T-helper 2 cell treated with Interferon-gamma antibody and Interleukin-4, amounts not matched to agents 100 ng/mL and 5 ng/mL, for 36 hours (primary cell): Measurements from ENCODE around the gene PAN2. TPM values are rescaled to one million over a fixed set of nuclear protein-coding genes. Genes with fewer than 3 reads are reported as not detected.

Experiments
- intact Hi-C: fragments of 100-400 bp; cut with micrococcal nuclease; formaldehyde crosslinking; loops from one replicate; pipeline ENCODE4 v1.15.1; 2023
- total RNA-seq: library from RNA; stranded (reverse); gene quantifications from 2 replicates; pipeline ENCODE4 v1.2.3, GENCODE V29; 2022

PAN2 gene, protein sequence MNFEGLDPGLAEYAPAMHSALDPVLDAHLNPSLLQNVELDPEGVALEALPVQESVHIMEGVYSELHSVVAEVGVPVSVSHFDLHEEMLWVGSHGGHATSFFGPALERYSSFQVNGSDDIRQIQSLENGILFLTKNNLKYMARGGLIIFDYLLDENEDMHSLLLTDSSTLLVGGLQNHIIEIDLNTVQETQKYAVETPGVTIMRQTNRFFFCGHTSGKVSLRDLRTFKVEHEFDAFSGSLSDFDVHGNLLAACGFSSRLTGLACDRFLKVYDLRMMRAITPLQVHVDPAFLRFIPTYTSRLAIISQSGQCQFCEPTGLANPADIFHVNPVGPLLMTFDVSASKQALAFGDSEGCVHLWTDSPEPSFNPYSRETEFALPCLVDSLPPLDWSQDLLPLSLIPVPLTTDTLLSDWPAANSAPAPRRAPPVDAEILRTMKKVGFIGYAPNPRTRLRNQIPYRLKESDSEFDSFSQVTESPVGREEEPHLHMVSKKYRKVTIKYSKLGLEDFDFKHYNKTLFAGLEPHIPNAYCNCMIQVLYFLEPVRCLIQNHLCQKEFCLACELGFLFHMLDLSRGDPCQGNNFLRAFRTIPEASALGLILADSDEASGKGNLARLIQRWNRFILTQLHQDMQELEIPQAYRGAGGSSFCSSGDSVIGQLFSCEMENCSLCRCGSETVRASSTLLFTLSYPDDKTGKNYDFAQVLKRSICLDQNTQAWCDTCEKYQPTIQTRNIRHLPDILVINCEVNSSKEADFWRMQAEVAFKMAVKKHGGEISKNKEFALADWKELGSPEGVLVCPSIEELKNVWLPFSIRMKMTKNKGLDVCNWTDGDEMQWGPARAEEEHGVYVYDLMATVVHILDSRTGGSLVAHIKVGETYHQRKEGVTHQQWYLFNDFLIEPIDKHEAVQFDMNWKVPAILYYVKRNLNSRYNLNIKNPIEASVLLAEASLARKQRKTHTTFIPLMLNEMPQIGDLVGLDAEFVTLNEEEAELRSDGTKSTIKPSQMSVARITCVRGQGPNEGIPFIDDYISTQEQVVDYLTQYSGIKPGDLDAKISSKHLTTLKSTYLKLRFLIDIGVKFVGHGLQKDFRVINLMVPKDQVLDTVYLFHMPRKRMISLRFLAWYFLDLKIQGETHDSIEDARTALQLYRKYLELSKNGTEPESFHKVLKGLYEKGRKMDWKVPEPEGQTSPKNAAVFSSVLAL
- total RNA-seq, result 47.4 and 51.6 TPM in 2 replicates

- intact Hi-C loops, result loop anchor here (1.0 to 10.0 kb wide), 5 partner anchors 18 to 301 kb away; partner anchors contain the start of genes BAZ2A, CS, STAT2 and TIMELESS
Observed at GRCh38 chr12:56333679-56334489, at the start of gene PAN2. Gene PAN2 (minus strand): TSS chr12:56334000. CDS start chr12:56333094, 906 bp downstream.

DNA sequence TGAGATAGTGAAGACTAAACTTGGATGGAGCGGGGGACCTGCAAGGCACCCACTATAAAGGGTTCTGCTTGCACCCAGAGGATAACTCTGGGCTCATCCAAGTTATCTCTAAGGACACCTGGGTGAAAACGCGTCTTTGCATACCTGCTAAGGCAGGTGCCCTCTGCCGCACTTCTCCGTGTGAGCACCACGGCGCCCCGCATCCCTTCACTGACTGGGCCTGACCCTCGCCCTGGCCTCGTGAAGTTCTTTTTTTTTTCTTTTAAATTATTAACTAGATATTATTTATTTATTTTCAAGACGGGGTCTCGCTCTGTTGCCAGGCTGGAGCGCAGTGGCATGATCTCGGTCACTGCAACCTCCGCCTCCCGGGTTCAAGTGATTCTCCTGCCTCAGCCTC is 48.8 kb upstream of the PAN2 start:
- intact Hi-C loops, result no loop called here

DNA sequence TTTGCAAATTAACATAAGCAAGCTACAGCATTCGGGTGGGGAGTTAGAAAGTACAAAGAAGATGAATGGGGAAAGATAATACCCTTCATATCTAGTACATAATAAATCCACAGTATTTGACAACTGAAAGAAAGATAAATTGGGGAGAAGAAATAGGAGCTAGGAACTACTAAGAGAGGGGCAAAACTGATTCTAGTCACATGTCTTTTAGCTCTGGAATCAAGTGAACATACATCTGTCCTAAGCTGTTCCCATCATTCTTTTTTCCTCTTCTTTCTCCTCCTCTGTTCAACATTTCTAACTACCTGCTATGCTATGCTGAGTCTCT is 44.2 kb upstream of the PAN2 start:
- intact Hi-C loops, result no loop called here

DNA sequence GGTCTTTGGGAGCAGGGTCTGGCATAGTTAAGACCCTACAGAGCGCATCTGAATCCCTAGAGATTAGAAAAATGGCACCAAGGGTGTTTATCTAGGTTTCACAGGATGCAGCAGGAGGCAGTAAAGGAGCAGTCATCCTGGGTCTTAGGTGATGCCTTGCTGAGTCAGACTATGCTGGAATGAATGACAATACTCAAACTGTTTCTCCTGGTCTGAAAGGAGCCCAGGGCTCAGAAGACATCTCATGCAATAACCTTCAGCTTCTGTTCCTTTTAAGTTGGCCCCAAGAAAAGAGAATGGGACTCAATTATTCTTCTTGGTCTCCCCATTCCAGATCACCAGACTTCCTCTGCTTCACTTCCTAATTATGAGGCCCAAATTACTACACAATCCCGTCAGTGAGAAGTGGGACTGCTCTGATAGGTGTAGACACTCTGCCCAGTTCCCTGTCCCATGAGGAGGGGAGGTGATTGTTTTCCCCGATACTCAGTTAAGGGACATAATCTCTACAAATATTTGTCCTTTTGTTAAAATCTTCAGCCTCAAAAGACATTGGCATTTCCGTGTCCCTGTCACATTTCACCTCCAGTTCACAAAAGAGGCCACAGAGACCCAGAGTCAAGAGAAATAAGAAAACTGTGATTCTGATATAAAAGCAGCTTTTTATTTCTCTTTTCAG is 43.6 kb upstream of the PAN2 start:
- intact Hi-C loops, result no loop called here

GRCh38 chr12:56375598-56376434 is 42.0 kb upstream of the PAN2 start:
- intact Hi-C loops, result no loop called here

GRCh38 chr12:56374726-56375597 is 41.2 kb upstream of the PAN2 start:
- intact Hi-C loops, result no loop called here

- intact Hi-C loops, result no loop called here
Observed at GRCh38 chr12:56373515-56373914, 39.7 kb upstream of the PAN2 start.

DNA sequence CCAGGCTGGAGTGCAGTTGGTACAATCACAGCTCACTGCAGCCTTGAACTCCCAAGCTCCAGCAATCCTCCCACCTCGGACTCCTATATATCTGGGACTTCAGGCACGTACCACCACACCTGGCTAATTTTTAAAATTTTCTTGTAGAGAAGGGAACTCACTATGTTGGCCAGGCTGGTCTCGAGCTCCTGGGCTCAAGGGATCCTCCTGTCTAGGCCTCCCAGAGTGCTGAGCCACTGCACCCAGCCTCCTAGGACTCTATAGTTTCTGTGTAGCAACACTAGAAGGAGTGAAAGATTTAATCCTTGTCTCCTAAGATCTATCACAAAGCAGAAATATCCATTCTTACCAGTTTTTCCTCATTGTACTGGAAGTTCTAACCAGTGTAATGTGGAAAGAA is 33.1 kb upstream of the PAN2 start:
- intact Hi-C loops, result no loop called here

GRCh38 chr12:56362130-56363059 is 28.6 kb upstream of the PAN2 start, which contains the start of gene APOF:
Gene APOF (minus strand): TSS chr12:56362857. CDS start chr12:56362745, 112 bp downstream.
- intact Hi-C loops, result no loop called here

- intact Hi-C loops, result loop anchor here (2.0 kb wide), 1 partner anchor 433 kb away; no protein-coding TSS in a partner anchor
Observed at GRCh38 chr12:56361487-56362129, 27.8 kb upstream of the PAN2 start.

- intact Hi-C loops, result loop anchor here (1.0 to 2.0 kb wide), 8 partner anchors 22 to 431 kb away; partner anchors contain the start of genes CS, IL23A, PTGES3 and SPRYD4
Observed at GRCh38 chr12:56359851-56360767, 26.3 kb upstream of the PAN2 start, which contains the start of gene STAT2. Gene STAT2 (minus strand): TSS chr12:56360107. CDS start chr12:56356571, 3,536 bp downstream.

GRCh38 chr12:56358836-56359532 is 25.2 kb upstream of the PAN2 start:
- intact Hi-C loops, result no loop called here

DNA sequence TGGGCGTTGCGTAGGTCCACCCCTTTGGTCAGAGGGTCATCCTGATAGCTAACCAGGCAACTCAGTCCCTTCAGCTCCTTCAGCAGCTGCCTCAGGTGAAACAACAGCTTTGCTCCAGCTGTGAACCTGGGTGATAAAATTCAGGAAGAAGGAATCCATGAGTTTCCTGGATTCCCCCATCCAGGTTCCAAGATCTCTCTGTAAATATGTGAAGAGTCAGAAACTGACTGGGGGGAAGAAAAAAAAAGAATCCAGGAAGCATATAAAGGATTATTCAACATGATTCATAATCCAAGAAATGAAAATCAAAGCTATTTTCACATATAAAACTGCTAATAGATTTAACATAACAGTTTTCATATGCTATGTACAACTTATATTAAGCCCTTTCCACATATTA is 17.5 kb upstream of the PAN2 start:
- intact Hi-C loops, result no loop called here

GRCh38 chr12:56350662-56351061 is 16.9 kb upstream of the PAN2 start:
- intact Hi-C loops, result no loop called here

DNA sequence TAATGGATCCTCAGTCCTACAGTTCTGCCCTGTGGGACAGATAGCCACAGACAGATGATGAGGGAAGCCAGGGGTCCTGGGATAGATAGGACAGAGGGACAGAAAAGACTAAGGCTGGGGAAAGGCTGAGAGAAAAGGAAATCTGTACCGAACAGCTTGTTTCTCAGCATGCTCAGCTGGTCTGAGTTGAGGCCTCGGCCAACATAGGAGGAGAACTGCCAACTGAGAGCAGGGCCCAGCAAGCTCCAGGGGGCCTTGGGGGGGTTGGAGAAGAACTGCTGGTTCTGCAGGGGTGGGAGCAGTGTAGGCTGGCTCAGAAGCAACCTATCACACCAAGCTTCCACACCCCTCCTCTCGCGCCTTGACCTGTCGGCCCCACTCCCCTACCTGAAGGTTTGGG is 15.0 kb upstream of the PAN2 start:
- intact Hi-C loops, result no loop called here
